Right cardiac atrium (tissue), 5 donors: ENCODE data around the gene MTARC2. TPM values are rescaled to one million over a fixed set of nuclear protein-coding genes. Genes with fewer than 3 reads are reported as not detected.
A peak's percentile ranks its signal among the peaks of the same experiment; 100 is the strongest.

Experiments
- ATAC-seq, 2 donors: fragments of 200-7000 bp; cut with Tn5 transposase; one replicate each; pipeline versions ENCODE4 v1.8.0 to v1.9.1; 2020; ENCODE audit warnings: moderate library complexity in 2 of 2, mild to moderate bottlenecking in 1 of 2
- DNase-seq, 3 donors: peaks; one replicate each; pipeline ENCODE4 v3.0.0-alpha.2; 2020
- H3K27ac ChIP-seq: one replicate; pipeline ENCODE4 v1.5.1; 2013; ENCODE audit warnings: mild to moderate bottlenecking, low read length, control low read depth, moderate library complexity
- H3K27me3 ChIP-seq: one replicate; pipeline ENCODE4 v1.6.1; 2013; ENCODE audit not compliant: control insufficient read depth, insufficient read depth
- H3K4me1 ChIP-seq: one replicate; pipeline ENCODE4 v1.6.1; 2013; ENCODE audit warnings: low read length; ENCODE audit not compliant: control insufficient read depth, insufficient read depth
- H3K4me3 ChIP-seq: one replicate; pipeline ENCODE4 v1.5.1; 2013; ENCODE audit warnings: low read length, control low read depth
- H3K9me3 ChIP-seq: one replicate; pipeline ENCODE4 v1.6.1; 2013; ENCODE audit warnings: low read length; ENCODE audit not compliant: control insufficient read depth
- WGBS: extraction: QIAGEN DNeasy Blood & Tissue Kit; methylation state at CpG from one replicate; pipeline ENCODE4 v1.1.7; 2013; 5-methylcytosine and 5-hydroxymethylcytosine counted together
- intact Hi-C, 4 donors: fragments of 100-400 bp; cut with DNase I; formaldehyde crosslinking; loops; one replicate each; pipeline versions ENCODE4 v1.11.0 to v1.14.0; 2022 to 2023
- polyA plus RNA-seq: library from polyadenylated mRNA; stranded (reverse); fragments of 200-250 nt; gene quantifications from one replicate; pipeline ENCODE4 v1.2.3, GENCODE V29; 2013
- total RNA-seq, 4 donors: library from RNA; stranded (reverse); fragmentation: NEBNext Ultra II Directional; extraction: Animal tissue kit (Norgen Biotek cat#: 25700); gene quantifications; one replicate each; pipeline ENCODE4 v1.2.1, GENCODE V29; 2021
- donor health status: healthy with polysubstance abuse.
- donor health status: DM: no; HTN: yes; CAD: no.
- donor health status: DM: no; HTN: no; CAD: no.
- donor health status: DM: no; HTN: yes; CAD: no; lungs with severe emphysema.
- donor health status: DM: yes; HTN: yes; CAD: no.

Gene MTARC2
- total and polyA plus RNA-seq, 5 donors = 25.9 to 33.0 (median 30.7) TPM

GRCh38 chr1:220813013-220813412, 64.9 kb downstream of the MTARC2 start:
- Histone ChIP-seq H3K27ac (no peak overlapping the region), H3K27me3 (no peaks in the 10 kb centered on the region), H3K4me3 (no peak overlapping the region), H3K9me3 (no peaks in the 10 kb centered on the region), H3K4me1 (no peaks in the 10 kb centered on the region)
- DNase-seq (no peak), ATAC-seq (no peak)
- intact Hi-C loops = no loop called here
- 83% methylated on average over 12 of the region's 12 CpGs for WGBS

GRCh38 chr1:220815409-220815808, 67.3 kb downstream of the MTARC2 start:
- ATAC-seq (no peak), DNase-seq (no peak)
- 86% methylated on average over 2 of the region's 2 CpGs for WGBS
- H3K4me3 ChIP-seq = no peak overlapping the region
- no peak overlapping the region for H3K27ac ChIP-seq
- H3K27me3 ChIP-seq = no peaks in the 10 kb centered on the region
- H3K4me1 ChIP-seq = no peaks in the 10 kb centered on the region
- intact Hi-C loops = no loop called here
- no peaks in the 10 kb centered on the region for H3K9me3 ChIP-seq

GRCh38 chr1:220817907-220818306, 69.8 kb downstream of the MTARC2 start:
- H3K9me3 ChIP-seq = no peaks in the 10 kb centered on the region
- no peaks in the 10 kb centered on the region for H3K27me3 ChIP-seq
- H3K4me3 ChIP-seq = no peak overlapping the region
- ATAC-seq = no peak
- DNase-seq = no peak
- WGBS = 72% methylated on average over 1 of the region's 1 CpG
- no peak overlapping the region for H3K27ac ChIP-seq
- intact Hi-C loops = no loop called here
- H3K4me1 ChIP-seq = no peaks in the 10 kb centered on the region

GRCh38 chr1:220818421-220819173, 70.5 kb downstream of the MTARC2 start:
- 70% methylated on average over 14 of the region's 14 CpGs for WGBS
- intact Hi-C loops = no loop called here
- no peak for DNase-seq
- Histone ChIP-seq H3K27ac (no peak overlapping the region), H3K4me1 (no peaks in the 10 kb centered on the region), H3K4me3 (no peak overlapping the region), H3K9me3 (no peaks in the 10 kb centered on the region), H3K27me3 (no peaks in the 10 kb centered on the region)
- ATAC-seq = no peak

- H3K4me3 ChIP-seq = no peak overlapping the region
- no peaks in the 10 kb centered on the region for H3K4me1 ChIP-seq
- H3K9me3 ChIP-seq = no peaks in the 10 kb centered on the region
- WGBS = 44% methylated on average over 1 of the region's 1 CpG
- H3K27ac ChIP-seq = no peak overlapping the region
- intact Hi-C loops = no loop called here
- DNase-seq (no peak), ATAC-seq (no peak)
- H3K27me3 ChIP-seq = no peaks in the 10 kb centered on the region
Observed at GRCh38 chr1:220819467-220820026, 71.4 kb downstream of the MTARC2 start.

- H3K9me3 ChIP-seq = no peaks in the 10 kb centered on the region
- H3K27ac ChIP-seq = no peak overlapping the region
- no peaks in the 10 kb centered on the region for H3K27me3 ChIP-seq
- H3K4me3 ChIP-seq = no peak overlapping the region
- DNase-seq (no peak), ATAC-seq (no peak)
- intact Hi-C loops = no loop called here
- 91% methylated on average over 9 of the region's 9 CpGs for WGBS
- H3K4me1 ChIP-seq = peaks cover 7% of the 10 kb centered on the region
Observed at GRCh38 chr1:220824031-220824989, 76.2 kb downstream of the MTARC2 start.

- DNase-seq (peak in 2 of 3 donors; percentile 64 to 69), ATAC-seq (no peak)
- intact Hi-C loops = no loop called here
- Histone ChIP-seq H3K27me3 (no peaks in the 10 kb centered on the region), H3K4me3 (no peak overlapping the region), H3K27ac (no peak overlapping the region), H3K9me3 (no peaks in the 10 kb centered on the region), H3K4me1 (peaks cover 13% of the 10 kb centered on the region)
- WGBS = 42% methylated on average over 6 of the region's 6 CpGs
Observed at GRCh38 chr1:220825819-220826551, 77.9 kb downstream of the MTARC2 start.

- WGBS = 91% methylated on average over 5 of the region's 5 CpGs
- Histone ChIP-seq H3K4me1 (peaks cover 13% of the 10 kb centered on the region), H3K4me3 (no peak overlapping the region), H3K27ac (no peak overlapping the region), H3K9me3 (no peaks in the 10 kb centered on the region), H3K27me3 (no peaks in the 10 kb centered on the region)
- intact Hi-C loops = no loop called here
- ATAC-seq = no peak
- DNase-seq = no peak
Observed at GRCh38 chr1:220826729-220827128, 78.6 kb downstream of the MTARC2 start.

GRCh38 chr1:220827445-220828178, 79.5 kb downstream of the MTARC2 start:
- Histone ChIP-seq H3K9me3 (no peaks in the 10 kb centered on the region), H3K4me1 (peaks cover 13% of the 10 kb centered on the region), H3K27me3 (no peaks in the 10 kb centered on the region), H3K27ac (peak overlapping the region; percentile 26), H3K4me3 (no peak overlapping the region)
- peak; percentile 55 to 84 for ATAC-seq
- intact Hi-C loops = no loop called here
- WGBS = 51% methylated on average over 4 of the region's 4 CpGs
- DNase-seq = peak in 1 of 3 donors; percentile 57

- 50% methylated on average over 4 of the region's 4 CpGs for WGBS
- intact Hi-C loops = no loop called here
- Histone ChIP-seq H3K4me1 (peaks cover 13% of the 10 kb centered on the region), H3K27ac (no peak overlapping the region), H3K4me3 (no peak overlapping the region), H3K9me3 (no peaks in the 10 kb centered on the region), H3K27me3 (no peaks in the 10 kb centered on the region)
- DNase-seq = peak; percentile 59 to 83 (median 74)
- peak; percentile 55 to 71 for ATAC-seq
Observed at GRCh38 chr1:220828179-220828490, 80.0 kb downstream of the MTARC2 start.
